HG02973 (cell line): ENCODE data around the gene SFSWAP.

ENCODE experiments used
- ATAC-seq: cut with Tn5 transposase; IDR thresholded peaks from one replicate; pipeline ENCODE4 v1.9.1; 2021; ENCODE audit warnings: moderate library complexity; ENCODE audit not compliant: unreplicated experiment

Gene SFSWAP

GRCh38 chr12:131831635-131832041 is 120.7 kb downstream of the SFSWAP start:
- no peak for ATAC-seq

DNA sequence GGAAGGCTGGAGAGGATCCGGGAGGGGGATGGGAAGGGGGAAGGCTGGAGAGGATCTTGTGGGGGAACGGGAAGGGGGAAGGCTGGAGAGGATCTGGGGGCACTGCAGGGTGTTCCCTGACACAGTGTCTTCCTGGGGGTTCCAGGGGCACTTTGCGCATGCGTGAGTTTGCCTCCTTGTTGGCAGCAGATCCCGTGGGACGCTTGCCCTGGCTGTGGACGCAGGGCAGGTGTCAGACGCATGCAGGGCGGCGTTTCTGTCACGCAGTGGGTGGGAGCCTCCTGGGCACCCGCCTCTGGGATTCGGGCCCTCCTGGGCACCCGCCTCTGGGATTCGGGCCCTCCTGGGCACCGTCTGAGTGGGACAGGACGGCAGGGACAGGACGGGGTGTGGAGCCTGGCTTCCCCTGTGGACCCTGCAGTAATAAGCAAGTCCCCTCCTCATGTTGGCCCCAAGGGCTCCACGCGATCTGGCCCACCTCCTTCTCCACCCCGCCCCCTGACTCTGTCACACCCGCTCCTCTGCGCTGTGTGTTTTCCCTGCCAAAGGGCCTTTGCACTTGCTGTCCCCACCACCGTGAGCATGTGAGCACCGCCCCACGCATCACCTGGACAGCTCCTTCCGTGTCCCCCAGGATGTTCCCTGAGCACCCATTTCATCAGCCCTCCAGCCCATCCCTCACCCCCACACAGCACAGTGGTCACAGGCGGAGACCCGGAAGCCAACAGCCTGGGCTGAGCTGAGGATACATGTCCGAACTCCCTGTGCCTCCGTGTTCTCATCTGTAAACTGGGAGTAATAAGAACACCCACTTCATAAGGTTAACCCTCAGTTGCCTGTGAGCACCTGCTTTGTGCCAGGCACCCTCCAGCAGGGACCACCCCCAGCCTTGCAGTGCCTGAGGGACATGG is 121.7 kb downstream of the SFSWAP start:
- no peak for ATAC-seq

DNA sequence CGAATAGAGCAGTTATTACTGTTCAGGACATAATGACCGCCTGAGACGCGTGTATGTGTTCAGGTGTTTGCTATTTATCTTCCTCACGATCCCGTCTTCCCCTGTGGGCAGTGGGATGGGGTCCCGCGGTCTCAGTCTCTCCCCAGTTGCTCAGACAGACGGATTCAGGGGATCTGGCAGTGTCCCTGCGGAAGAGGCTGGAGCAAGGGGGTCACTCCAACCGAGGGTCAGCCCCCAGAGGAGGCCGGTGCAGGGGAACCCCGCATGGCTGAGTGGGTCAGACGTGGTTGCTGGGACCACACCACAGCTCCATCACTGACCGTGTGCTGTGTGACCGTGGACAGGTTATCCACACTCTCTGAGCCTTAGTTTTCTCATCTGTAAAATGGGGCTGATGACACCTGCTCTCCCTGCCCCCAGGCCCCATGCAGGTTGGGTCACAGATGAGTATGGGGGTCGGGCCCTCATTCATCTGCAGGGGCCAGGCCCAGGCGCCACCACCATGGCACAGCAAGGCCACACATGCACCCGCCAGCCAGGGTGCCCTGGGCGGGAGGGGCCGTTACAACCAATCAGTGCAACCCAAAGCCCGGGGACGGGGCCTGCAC is 122.5 kb downstream of the SFSWAP start:
- no peak for ATAC-seq

DNA sequence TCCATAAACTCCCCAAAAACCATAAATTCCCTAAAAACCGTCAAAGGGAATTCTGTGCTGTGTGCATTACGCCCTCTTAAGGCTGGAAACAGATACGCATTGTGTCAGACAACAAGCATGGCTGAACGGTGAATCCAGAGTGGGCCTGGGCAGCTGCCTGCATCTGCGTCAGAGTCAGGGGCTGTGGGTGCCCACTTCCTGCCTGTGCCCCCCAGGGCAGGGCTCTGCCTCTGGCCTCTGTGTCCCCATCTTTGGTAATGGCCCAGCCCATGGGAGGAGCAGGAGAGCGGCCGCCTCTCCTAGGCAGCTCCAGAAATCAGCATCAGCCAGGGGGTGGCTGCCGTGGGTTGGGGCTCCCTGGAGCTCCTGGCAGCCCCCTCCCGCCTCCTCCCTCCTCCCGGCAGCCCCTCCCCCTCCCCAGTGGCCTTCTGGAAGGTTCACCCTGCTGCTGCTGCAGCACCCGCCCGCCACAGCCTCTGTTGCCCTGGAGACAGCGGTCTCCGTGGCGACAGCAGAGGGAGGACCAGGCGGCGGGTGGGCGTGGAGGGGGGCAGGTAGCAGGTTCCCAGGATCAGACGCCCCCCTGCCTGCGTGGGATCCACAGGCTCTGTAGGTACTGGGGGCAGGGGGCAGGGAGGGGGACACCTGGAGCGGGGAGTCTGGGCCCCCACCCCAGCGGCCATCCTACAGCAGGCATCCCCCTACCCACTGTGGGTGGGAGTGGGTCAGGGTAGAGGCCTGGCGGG is 123.2 kb downstream of the SFSWAP start:
- ATAC-seq = no peak

GRCh38 chr12:131834798-131835615 is 124.1 kb downstream of the SFSWAP start:
- ATAC-seq = no peak

DNA sequence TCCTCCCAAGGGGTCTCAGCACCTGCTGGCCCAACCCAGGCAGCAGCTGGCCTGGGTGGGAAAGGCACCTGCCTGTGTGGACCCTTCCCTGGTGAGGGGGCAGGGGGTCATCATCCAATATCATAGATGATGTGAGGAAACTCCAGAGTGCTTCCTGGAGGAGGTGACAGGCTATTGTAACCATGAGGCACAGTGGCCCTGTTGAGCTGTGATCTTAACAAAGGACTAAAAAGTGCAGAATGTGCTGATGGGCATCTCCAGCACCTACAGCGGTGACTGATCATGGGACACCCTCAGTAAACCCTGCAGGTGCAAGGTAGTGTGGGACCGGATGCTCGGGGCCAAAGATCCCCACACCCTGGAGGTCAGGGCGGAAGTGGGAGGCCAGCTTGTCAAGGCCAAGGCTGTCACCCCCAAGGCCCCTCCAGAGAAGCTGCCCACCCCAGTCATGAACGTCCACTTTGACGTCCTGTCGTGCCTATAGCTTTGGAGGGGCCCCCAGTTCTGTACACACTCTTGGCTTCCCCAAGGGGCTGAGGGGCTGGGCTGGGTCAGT is 124.8 kb downstream of the SFSWAP start:
- no peak for ATAC-seq

DNA sequence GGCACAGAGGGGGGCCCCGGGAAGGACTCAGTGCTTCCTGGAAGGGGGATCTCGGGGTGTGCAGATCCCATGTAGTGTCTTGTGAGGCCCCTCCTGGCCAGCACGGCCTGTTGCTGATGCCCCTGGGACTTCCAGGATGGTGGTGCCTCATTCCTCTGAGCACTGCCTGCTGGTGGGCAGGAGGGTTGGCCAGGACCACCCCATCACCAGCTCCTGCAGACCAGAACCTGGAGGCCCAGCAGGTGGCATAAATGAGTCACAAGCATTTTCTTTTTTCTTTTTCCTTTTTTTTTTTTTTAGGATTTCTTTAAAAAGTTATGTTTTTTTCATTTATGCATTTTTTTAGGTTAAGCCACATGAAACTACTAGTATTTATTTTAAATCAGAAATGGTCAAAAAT is 125.3 kb downstream of the SFSWAP start:
- no peak for ATAC-seq

DNA sequence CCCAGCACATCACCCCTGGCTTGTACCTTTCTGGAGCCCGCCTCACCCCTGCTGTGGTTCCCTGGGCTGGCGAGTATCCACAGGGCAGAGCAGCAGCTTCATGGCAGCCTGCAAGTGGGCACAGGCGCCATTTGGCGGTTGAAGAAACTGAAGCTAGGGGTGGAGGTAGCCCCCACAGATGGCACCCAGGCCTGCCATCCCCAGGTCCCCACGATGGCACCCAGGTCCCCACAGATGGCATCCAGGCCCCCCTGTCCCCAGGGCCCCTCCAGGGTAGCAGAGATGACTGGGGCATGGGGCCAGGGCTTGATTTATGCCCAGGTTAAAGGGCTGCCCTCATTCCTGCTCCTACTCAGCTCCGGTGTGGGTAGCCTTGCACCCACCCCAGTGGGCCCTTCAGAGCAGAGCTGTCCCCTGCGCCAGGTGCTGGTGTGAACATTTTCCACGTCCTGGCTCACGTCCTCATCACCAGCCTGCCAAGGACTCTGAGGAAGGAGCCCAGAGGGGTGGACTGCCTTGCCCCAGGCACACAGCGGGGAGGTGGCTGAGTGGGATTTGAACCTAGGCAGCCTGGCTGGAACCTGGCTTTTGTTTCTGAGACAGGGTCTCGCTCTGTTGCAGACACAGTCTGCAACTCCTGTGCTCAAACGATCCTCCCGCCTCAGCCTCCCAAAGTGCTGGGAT is 126.0 kb downstream of the SFSWAP start:
- no peak for ATAC-seq

GRCh38 chr12:131840643-131841416 is 129.9 kb downstream of the SFSWAP start:
- no peak for ATAC-seq

DNA sequence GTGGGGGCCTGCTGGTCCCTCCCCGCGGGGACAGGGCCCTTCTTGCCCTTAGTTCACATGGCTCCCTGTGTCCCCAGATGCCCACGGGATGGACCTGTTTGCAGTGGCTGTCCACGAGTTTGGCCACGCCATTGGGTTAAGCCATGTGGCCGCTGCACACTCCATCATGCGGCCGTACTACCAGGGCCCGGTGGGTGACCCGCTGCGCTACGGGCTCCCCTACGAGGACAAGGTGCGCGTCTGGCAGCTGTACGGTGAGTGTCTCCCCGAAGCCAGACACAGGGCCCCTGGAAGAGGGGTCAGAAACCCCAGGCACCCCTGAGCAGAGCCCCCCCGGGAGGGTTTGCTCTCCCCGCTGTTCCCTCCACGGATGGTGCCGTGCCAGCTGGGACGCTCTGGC is 130.7 kb downstream of the SFSWAP start:
- no peak for ATAC-seq

DNA sequence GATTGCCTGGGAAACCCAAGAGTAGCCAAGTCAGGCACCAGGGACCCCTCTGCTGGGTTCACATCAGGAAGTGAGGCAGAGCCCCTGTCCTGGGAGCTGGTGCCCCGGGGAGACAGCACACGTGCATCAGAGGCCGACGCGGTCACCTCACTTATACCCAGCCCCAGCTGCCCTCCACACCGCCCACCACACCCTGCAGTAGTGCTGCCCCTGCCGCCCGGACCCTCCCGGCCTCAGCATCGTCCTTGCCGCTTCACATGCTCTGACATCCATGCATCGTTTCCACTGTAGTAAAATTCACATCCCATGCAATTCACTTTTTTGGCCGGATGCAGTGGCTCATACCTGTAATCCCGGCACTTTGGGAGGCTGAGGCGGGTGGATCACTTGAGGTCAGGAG is 131.3 kb downstream of the SFSWAP start:
- no peak for ATAC-seq

DNA sequence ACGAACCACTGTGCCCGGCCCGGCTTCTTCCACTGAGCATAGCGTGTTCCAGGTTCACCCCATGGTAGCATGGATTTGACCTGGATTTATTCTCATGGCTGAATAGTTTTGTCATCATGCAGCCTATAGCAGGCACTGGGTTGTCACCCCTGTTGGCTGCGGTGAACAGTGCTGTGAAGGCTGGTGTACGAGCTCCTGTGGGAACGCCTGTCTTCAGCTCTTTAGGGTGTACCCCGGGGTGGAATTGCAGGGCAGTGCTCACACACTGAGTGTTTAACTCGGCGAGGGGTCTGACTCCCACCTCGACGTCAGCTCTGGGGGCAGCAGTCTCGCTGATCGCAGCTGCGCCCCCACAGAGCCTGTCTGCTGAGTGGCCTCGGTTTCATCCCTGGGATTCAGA is 132.6 kb downstream of the SFSWAP start:
- ATAC-seq = no peak

- ATAC-seq = no peak
Observed at GRCh38 chr12:131844140-131844539, 133.2 kb downstream of the SFSWAP start.

DNA sequence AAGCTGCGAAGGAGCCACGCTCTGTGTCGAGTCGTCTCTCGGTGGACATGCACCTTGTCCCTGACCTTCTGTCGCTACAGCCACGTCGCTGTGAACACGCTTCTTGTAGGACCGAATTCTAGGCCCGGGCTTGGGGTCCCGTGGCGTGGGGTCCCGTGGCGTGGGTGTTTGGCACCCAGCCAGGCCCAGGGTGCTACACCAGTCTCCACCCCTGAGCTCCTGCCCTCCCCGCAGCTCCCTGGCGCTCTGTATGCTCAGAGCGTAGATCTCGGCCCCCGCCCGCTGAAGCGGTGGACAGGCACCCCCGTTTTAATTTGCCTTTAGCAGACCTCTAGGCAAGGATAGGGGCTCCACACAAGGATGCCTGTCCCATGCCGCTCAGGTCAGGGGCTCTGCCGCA is 133.8 kb downstream of the SFSWAP start:
- ATAC-seq = no peak

- no peak for ATAC-seq
Observed at GRCh38 chr12:131845121-131845520, 134.2 kb downstream of the SFSWAP start.

- ATAC-seq = no peak
Observed at GRCh38 chr12:131847456-131847855, 136.6 kb downstream of the SFSWAP start.

DNA sequence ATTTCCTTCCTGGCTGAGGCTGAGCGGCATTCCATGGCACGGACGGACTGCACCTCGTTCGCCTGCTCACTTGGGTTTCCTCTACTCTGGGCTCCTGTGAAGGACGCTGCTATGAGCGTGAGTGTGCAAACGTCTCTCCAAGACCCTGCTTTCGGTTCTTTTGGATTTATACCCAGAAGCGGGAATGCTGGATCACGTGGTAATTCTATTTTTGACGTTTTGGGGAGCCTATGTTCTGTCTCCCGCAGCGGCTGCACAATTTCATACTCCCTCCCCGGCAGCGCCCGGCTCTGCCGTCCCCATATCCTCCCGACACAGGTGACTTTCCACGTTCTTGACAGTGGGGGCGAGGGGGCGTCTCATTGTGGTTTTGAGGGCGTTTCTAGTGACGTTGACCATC is 137.9 kb downstream of the SFSWAP start:
- ATAC-seq = no peak
